H1 (cell line): ENCODE measurements around the gene LNPK. TPM values are rescaled to one million over a fixed set of nuclear protein-coding genes. Genes with fewer than 3 reads are reported as not detected.

ENCODE experiments used
- CTCF ChIA-PET: fragments of 300-600 bp; sonication (Branson Sonifier 250); formaldehyde crosslinking; loops from one replicate; lab custom pipeline; 2021; ENCODE audit not compliant: partially characterized antibody; lab: Charles Lee
- POLR2A ChIA-PET: fragments of 300-600 bp; sonication (Branson Sonifier 250); formaldehyde crosslinking; loops from one replicate; lab custom pipeline; 2021; ENCODE audit warnings: inconsistent platforms; ENCODE audit not compliant: partially characterized antibody; lab: Charles Lee
- DNase-seq, 2 experiments: peaks; one replicate each; pipeline versions ENCODE4 v3.0.0 to v3.0.0-alpha.2; 2010 to 2022; ENCODE audit warnings: low spot score in 2 of 2, low read depth in 1 of 2, mixed read lengths in 1 of 2
- FAIRE-seq: peaks from 2 replicates; lab custom pipeline; 2011; peaks lifted over from hg19 to GRCh38; lab: Jason Lieb, UNC
- H2AFZ ChIP-seq: 2 replicates; pipeline ENCODE4 v1.8.1; 2012; ENCODE audit warnings: low read length, inconsistent platforms
- H2AK5ac ChIP-seq: 2 replicates; pipeline ENCODE4 v1.6.1; 2013; ENCODE audit warnings: low read depth, low read length
- H2BK120ac ChIP-seq: replicated peaks from 2 replicates; pipeline ENCODE3; 2013; ENCODE audit warnings: low read depth, low read length, inconsistent platforms
- H2BK12ac ChIP-seq: 2 replicates; pipeline ENCODE4 v1.6.1; 2013; ENCODE audit warnings: low read depth, low read length
- H2BK15ac ChIP-seq: 2 replicates; pipeline ENCODE4 v1.6.1; 2013; ENCODE audit warnings: low read length
- H2BK20ac ChIP-seq: 2 replicates; pipeline ENCODE4 v1.6.1; 2013; ENCODE audit warnings: low read length
- H2BK5ac ChIP-seq: 2 replicates; pipeline ENCODE4 v1.6.1; 2013; ENCODE audit warnings: low read depth, low read length
- H3K14ac ChIP-seq: 2 replicates; pipeline ENCODE4 v1.6.1; 2013; ENCODE audit warnings: inconsistent platforms; ENCODE audit not compliant: insufficient read length
- H3K18ac ChIP-seq: 2 replicates; pipeline ENCODE4 v1.6.1; 2013; ENCODE audit warnings: low read length; ENCODE audit errors: extremely low read depth
- H3K23ac ChIP-seq: 2 replicates; pipeline ENCODE4 v1.6.1; 2013; ENCODE audit warnings: inconsistent platforms; ENCODE audit not compliant: insufficient read length
- H3K23me2 ChIP-seq: 2 replicates; pipeline ENCODE4 v1.6.1; 2013; ENCODE audit warnings: low read depth, low read length
- H3K27ac ChIP-seq: 2 replicates; pipeline ENCODE4 v1.6.1; 2011; ENCODE audit warnings: low read depth, low read length, inconsistent platforms
- H3K27me3 ChIP-seq, 4 experiments: replicated peaks in 1 of 4; 1 replicate in 1 of 4; 2 replicates in 3 of 4; pipeline versions ENCODE4 v1.6.1 to v1.8.1; 2011 to 2013; ENCODE audit warnings: low read length in 3 of 4, mild to moderate bottlenecking in 3 of 4, inconsistent platforms in 2 of 4, mixed read lengths in 2 of 4, moderate library complexity in 1 of 4; ENCODE audit not compliant: control insufficient read depth in 3 of 4, insufficient read depth in 3 of 4; ENCODE audit errors: extremely low read depth in 1 of 4
- H3K36me3 ChIP-seq, 4 experiments: 2 replicates each; pipeline versions ENCODE4 v1.6.1 to v1.8.1; 2011 to 2013; ENCODE audit warnings: mild to moderate bottlenecking in 4 of 4, low read length in 3 of 4, moderate library complexity in 2 of 4, control low read depth in 1 of 4, inconsistent platforms in 1 of 4; ENCODE audit not compliant: insufficient read depth in 4 of 4, control insufficient read depth in 2 of 4
- H3K4ac ChIP-seq: replicated peaks from 2 replicates; pipeline ENCODE3; 2013; ENCODE audit warnings: low read length, low read depth, mixed read lengths, inconsistent platforms; ENCODE audit not compliant: insufficient read length
- H3K4me1 ChIP-seq, 4 experiments: replicated peaks in 1 of 4; 1 replicate in 1 of 4; 2 replicates in 3 of 4; pipeline versions ENCODE4 v1.6.1 to v1.8.1; 2011 to 2013; ENCODE audit warnings: low read length in 3 of 4, inconsistent platforms in 2 of 4, mixed read lengths in 1 of 4; ENCODE audit not compliant: insufficient read depth in 4 of 4, control insufficient read depth in 3 of 4
- H3K4me2 ChIP-seq, 2 experiments: 2 replicates each; pipeline versions ENCODE4 v1.6.1 to v1.8.1; 2011 to 2013; ENCODE audit warnings: low read depth in 2 of 2, low read length in 2 of 2, control low read depth in 1 of 2, inconsistent platforms in 1 of 2, mild to moderate bottlenecking in 1 of 2; ENCODE audit not compliant: insufficient read depth in 1 of 2
- H3K4me3 ChIP-seq, 4 experiments: fragments of 200-600, 300-600 bp in 1 of 4; sonication (generic), shearing (Covaris generic), sonication (Bioruptor Twin) in 1 of 4; 2 replicates each; pipeline versions ENCODE4 v1.5.1 to v1.8.1; 2011 to 2016; ENCODE audit warnings: low read length in 4 of 4, low read depth in 3 of 4, control low read depth in 2 of 4, inconsistent platforms in 2 of 4, mild to moderate bottlenecking in 2 of 4, mixed read lengths in 1 of 4, moderate library complexity in 1 of 4; ENCODE audit not compliant: insufficient read depth in 2 of 4; ENCODE audit errors: extremely low read depth in 1 of 4
- H3K56ac ChIP-seq: replicated peaks from 2 replicates; pipeline ENCODE3; 2013; ENCODE audit warnings: low read depth, mild to moderate bottlenecking, mixed read lengths, low read length, inconsistent platforms; ENCODE audit not compliant: insufficient read length
- H3K79me1 ChIP-seq: 2 replicates; pipeline ENCODE4 v1.6.1; 2013; ENCODE audit warnings: low read depth, low read length, control low read depth
- H3K79me2 ChIP-seq, 2 experiments: 2 replicates each; pipeline versions ENCODE4 v1.6.1 to v1.8.1; 2012 to 2013; ENCODE audit warnings: low read length in 2 of 2, mild to moderate bottlenecking in 2 of 2, inconsistent platforms in 1 of 2; ENCODE audit not compliant: insufficient read depth in 2 of 2, control insufficient read depth in 1 of 2
- H3K9ac ChIP-seq, 4 experiments: replicated peaks in 1 of 4; 1 replicate in 1 of 4; 2 replicates in 3 of 4; pipeline versions ENCODE4 v1.6.1 to v1.8.1; 2011 to 2013; ENCODE audit warnings: low read depth in 3 of 4, low read length in 3 of 4, control low read depth in 2 of 4, mild to moderate bottlenecking in 2 of 4, moderate library complexity in 2 of 4, inconsistent platforms in 1 of 4; ENCODE audit errors: extremely low read depth in 1 of 4
- H3K9me3 ChIP-seq, 2 experiments: 2 replicates each; pipeline versions ENCODE4 v1.6.1 to v1.8.1; 2012 to 2013; ENCODE audit warnings: mild to moderate bottlenecking in 2 of 2, moderate library complexity in 2 of 2, control low read depth in 1 of 2, inconsistent platforms in 1 of 2, low read depth in 1 of 2, low read length in 1 of 2, mixed read lengths in 1 of 2; ENCODE audit not compliant: insufficient read depth in 2 of 2
- H4K20me1 ChIP-seq, 2 experiments: replicated peaks in 1 of 2; 2 replicates each; pipeline versions ENCODE3 to v1.8.1; 2011 to 2013; ENCODE audit warnings: inconsistent platforms in 2 of 2, low read length in 2 of 2, mild to moderate bottlenecking in 1 of 2; ENCODE audit not compliant: insufficient read depth in 2 of 2, control insufficient read depth in 1 of 2
- H4K5ac ChIP-seq: 2 replicates; pipeline ENCODE4 v1.6.1; 2013; ENCODE audit warnings: low read length, low read depth, mixed read lengths, inconsistent platforms; ENCODE audit not compliant: insufficient read length
- H4K8ac ChIP-seq: 2 replicates; pipeline ENCODE4 v1.8.0; 2013; ENCODE audit warnings: mild to moderate bottlenecking, moderate library complexity, low read length, inconsistent platforms; ENCODE audit not compliant: insufficient read depth; ENCODE audit errors: extremely low read depth
- H4K91ac ChIP-seq: replicated peaks from 2 replicates; pipeline ENCODE3; 2013; ENCODE audit warnings: low read length, mixed read lengths, inconsistent platforms; ENCODE audit not compliant: insufficient read length
- ATF2 ChIP-seq: IDR thresholded peaks from 2 replicates; pipeline ENCODE4 v1.6.1; 2012; ENCODE audit warnings: low read length, inconsistent platforms
- HDAC6 ChIP-seq: IDR thresholded peaks from one replicate; pipeline ENCODE4 v1.7.1; 2012; ENCODE audit warnings: low read depth, mild to moderate bottlenecking, inconsistent platforms, low read length, moderate library complexity
- WGBS, 2 experiments: shearing (Covaris generic) in 1 of 2; methylation state at CpG; one replicate each; pipeline versions ENCODE4 v1.1.6 to v1.1.7; 2013 to 2015; ENCODE audit warnings: low lambda C conversion rate in 2 of 2, mixed read lengths in 2 of 2, inconsistent platforms in 1 of 2, low coverage in 1 of 2, missing lambda C conversion rate in 1 of 2; ENCODE audit not compliant: insufficient replicate concordance in 2 of 2, insufficient coverage in 1 of 2, insufficient read length in 1 of 2; ENCODE audit errors: extremely low coverage in 1 of 2, missing lambda C conversion rate in 1 of 2; 5-methylcytosine and 5-hydroxymethylcytosine counted together
- polyA plus RNA-seq, 7 experiments: library from polyadenylated mRNA; depleted of rRNA in 3 of 7; stranded (reverse) in 5 of 7; unstranded in 2 of 7; fragments of >200 nt in 5 of 7; fragments of 200-250 nt in 2 of 7; gene quantifications; 1 replicate in 5 of 7; 2 replicates in 1 of 7; 4 replicates in 1 of 7; pipeline versions ENCODE4 v1.2.1 to v1.2.3, GENCODE V29; 2011 to 2013; ENCODE audit warnings: missing spikeins in 2 of 7, mixed read lengths in 2 of 7
- total RNA-seq: library from RNA; stranded (reverse); fragmentation: NEBNext Ultra II Directional; extraction: Animal tissue kit (Norgen Biotek cat#: 25700); gene quantifications from 2 replicates; pipeline ENCODE4 v1.2.1, GENCODE V29; 2021

LNPK gene
- total and polyA plus RNA-seq, 2 of the 8 experiments (the other 6 are each of a cell fraction or from before 2014, with no cell fraction given), result 3.1 to 10.3 TPM

GRCh38 chr2:176020400-176020799 lies 18.3 kb upstream of the LNPK start:
- no peaks in the 10 kb centered on the region for H3K36me3 ChIP-seq
- H2BK15ac ChIP-seq, result no peak overlapping the region
- no peak overlapping the region for H3K9ac ChIP-seq
- H3K23me2 ChIP-seq, result no peaks in the 10 kb centered on the region; the same call in 1 of the 2 replicates
- TF ChIP-seq ATF2, result no peak
- TF ChIP-seq HDAC6, result no peak
- no peak overlapping the region for H2AFZ ChIP-seq
- no peak overlapping the region for H4K91ac ChIP-seq
- FAIRE-seq (no peak), DNase-seq (no peak)
- no peaks in the 10 kb centered on the region for H3K79me1 ChIP-seq
- H3K14ac ChIP-seq, result no peak overlapping the region
- H3K79me2 ChIP-seq, result no peaks in the 10 kb centered on the region
- H3K9me3 ChIP-seq, result no peaks in the 10 kb centered on the region
- H2BK20ac ChIP-seq, result no peak overlapping the region
- no peak overlapping the region for H3K4me3 ChIP-seq
- no peak overlapping the region for H2BK12ac ChIP-seq
- H2AK5ac ChIP-seq, result no peak overlapping the region
- H3K4me2 ChIP-seq, result no peak overlapping the region
- WGBS, 2 experiments, result 90% methylated on average over 6 of the region's 6 CpGs; no CpG with 5 or more reads in 1 of the 2 experiments
- no peak overlapping the region for H3K23ac ChIP-seq
- H3K4ac ChIP-seq, result no peak overlapping the region
- no peak overlapping the region for H3K27ac ChIP-seq
- H4K5ac ChIP-seq, result no peak overlapping the region
- no peak overlapping the region for H3K18ac ChIP-seq
- H3K27me3 ChIP-seq, result no peaks in the 10 kb centered on the region
- H2BK5ac ChIP-seq, result no peak overlapping the region
- no peaks in the 10 kb centered on the region for H3K4me1 ChIP-seq
- no peak overlapping the region for H4K8ac ChIP-seq
- no peak overlapping the region for H3K56ac ChIP-seq
- no peaks in the 10 kb centered on the region for H4K20me1 ChIP-seq
- H2BK120ac ChIP-seq, result no peak overlapping the region
- ChIA-PET CTCF (interaction anchor here (1.9 kb wide), 1 partner anchor 9 kb away, joined by 4 read pairs; no protein-coding TSS in a partner anchor), POLR2A (interaction anchor here (0.7 kb wide), 1 partner anchor 18 kb away, joined by 4 read pairs; no protein-coding TSS in a partner anchor)
